ENCODE measurements around the gene BCAR3.
A peak's percentile ranks its signal among the peaks of the same experiment; 100 is the strongest.

The BCAR3 gene

DNA sequence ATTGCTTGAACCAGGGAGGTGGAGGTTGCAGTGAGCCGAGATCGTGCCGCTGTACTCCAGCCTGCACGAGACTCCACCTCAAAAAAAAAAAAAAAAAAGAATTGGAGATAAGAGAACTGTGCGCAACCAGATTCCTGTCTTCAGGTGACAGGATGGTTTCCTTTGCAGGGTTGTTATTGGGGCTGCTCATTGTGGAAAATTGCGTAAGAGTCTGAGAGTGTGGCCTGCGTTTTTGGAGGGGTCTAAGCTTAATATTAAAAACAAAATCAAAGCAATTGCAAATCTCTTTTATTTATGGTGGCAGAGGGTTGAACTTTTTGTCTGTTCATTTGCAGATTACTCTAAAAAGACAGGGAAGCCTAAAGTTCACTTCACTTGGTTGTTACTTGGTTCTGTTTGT lies 36.0 kb upstream of the BCAR3 start:
- Histone ChIP-seq H3K4me1 (ENCODE audit: control insufficient read depth, insufficient read depth, low read length) (peaks cover 11% of the 10 kb centered on the region), H3K36me3 (ENCODE audit: control insufficient read depth in 2 of 2, insufficient read depth in 1 of 2, low read length in 2 of 2) (no peaks in the 10 kb centered on the region), H3K9me3 (ENCODE audit: control insufficient read depth, insufficient read depth, low read depth, low read length) (no peaks in the 10 kb centered on the region), H3K4me3 (ENCODE audit: low read depth, low read length) (no peak overlapping the region), H3K27ac (ENCODE audit: extremely low read depth, low read depth, low read length) (no peak overlapping the region)
- no peak for TF ChIP-seq ZNF174 (tag by site-specific recombination; IDR thresholded peaks at IDR 0.05)
- TF ChIP-seq ZNF341 (tag by site-specific recombination; IDR thresholded peaks at IDR 0.05; ENCODE audit: low read depth), result no peak
- TF ChIP-seq, protein P1, sequence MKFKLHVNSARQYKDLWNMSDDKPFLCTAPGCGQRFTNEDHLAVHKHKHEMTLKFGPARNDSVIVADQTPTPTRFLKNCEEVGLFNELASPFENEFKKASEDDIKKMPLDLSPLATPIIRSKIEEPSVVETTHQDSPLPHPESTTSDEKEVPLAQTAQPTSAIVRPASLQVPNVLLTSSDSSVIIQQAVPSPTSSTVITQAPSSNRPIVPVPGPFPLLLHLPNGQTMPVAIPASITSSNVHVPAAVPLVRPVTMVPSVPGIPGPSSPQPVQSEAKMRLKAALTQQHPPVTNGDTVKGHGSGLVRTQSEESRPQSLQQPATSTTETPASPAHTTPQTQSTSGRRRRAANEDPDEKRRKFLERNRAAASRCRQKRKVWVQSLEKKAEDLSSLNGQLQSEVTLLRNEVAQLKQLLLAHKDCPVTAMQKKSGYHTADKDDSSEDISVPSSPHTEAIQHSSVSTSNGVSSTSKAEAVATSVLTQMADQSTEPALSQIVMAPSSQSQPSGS (tag by site-specific recombination; IDR thresholded peaks at IDR 0.05; ENCODE audit: low read depth), result no peak
- no peak for TF ChIP-seq ZXDB (tag by site-specific recombination; IDR thresholded peaks at IDR 0.05)
- TF ChIP-seq ZNF433 (tag by site-specific recombination; IDR thresholded peaks at IDR 0.05; ENCODE audit: low read depth), result no peak
- TF ChIP-seq WT1 (tag by site-specific recombination; IDR thresholded peaks at IDR 0.05), result no peak
- no peak for TF ChIP-seq ZNF140 (tag by site-specific recombination; IDR thresholded peaks at IDR 0.05)
- no peak for TF ChIP-seq ZNF223 (tag by site-specific recombination; IDR thresholded peaks at IDR 0.05)
- CTCF ChIA-PET, result interaction anchor here (1.4 kb wide), 1 partner anchor 97 kb away, joined by 3 read pairs; no protein-coding TSS in a partner anchor
- POLR2A ChIA-PET, result interaction anchor here (0.6 kb wide), 1 partner anchor 32 kb away, joined by 8 read pairs; no protein-coding TSS in a partner anchor

DNA sequence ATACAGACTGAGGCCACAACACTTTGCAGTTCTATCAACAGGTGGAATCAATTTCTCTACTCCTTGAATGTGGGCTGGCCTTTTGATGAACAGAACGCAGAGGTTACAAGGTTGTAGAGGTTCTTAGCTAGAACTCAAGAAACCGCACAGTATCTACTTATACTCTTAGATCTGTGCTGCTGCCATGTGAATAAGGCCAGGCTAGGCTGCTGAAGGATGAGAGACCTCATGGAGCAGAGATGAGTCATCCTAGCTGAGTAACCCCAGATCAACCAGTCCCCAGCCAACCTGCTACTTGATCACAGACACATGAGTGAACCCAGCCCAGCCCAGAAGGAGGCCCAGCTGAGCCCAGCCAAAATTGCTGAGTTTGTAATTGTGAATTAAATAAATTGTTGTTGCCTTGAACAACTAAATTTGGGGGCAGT lies 35.3 kb upstream of the BCAR3 start:
- CTCF ChIA-PET, result interaction anchor here (1.4 kb wide), 1 partner anchor 97 kb away, joined by 3 read pairs; no protein-coding TSS in a partner anchor
- TF ChIP-seq ZFP41 (tag by site-specific recombination; IDR thresholded peaks at IDR 0.05; ENCODE audit: borderline replicate concordance) (no peak), FEZF1 (tag by site-specific recombination; IDR thresholded peaks at IDR 0.05) (no peak), ZNF623 (tag by site-specific recombination; IDR thresholded peaks at IDR 0.05) (no peak), ZNF341 (tag by site-specific recombination; IDR thresholded peaks at IDR 0.05; ENCODE audit: low read depth) (no peak), GFI1B (tag by site-specific recombination; IDR thresholded peaks at IDR 0.05) (no peak), ZNF549 (tag by site-specific recombination; IDR thresholded peaks at IDR 0.05) (peak; percentile 57; the same call in 1 of the 2 replicates), ZBTB7A (tag by site-specific recombination; IDR thresholded peaks at IDR 0.05; ENCODE audit: low read depth) (no peak), ZBTB21 (tag by site-specific recombination; IDR thresholded peaks at IDR 0.05) (no peak), ZNF423 (tag by site-specific recombination; IDR thresholded peaks at IDR 0.05) (no peak), SALL2 (tag by site-specific recombination; IDR thresholded peaks at IDR 0.05; ENCODE audit: borderline replicate concordance) (no peak), ZNF510 (tag by site-specific recombination; IDR thresholded peaks at IDR 0.05; ENCODE audit: insufficient replicate concordance) (no peak)
- TF ChIP-seq, protein P2, sequence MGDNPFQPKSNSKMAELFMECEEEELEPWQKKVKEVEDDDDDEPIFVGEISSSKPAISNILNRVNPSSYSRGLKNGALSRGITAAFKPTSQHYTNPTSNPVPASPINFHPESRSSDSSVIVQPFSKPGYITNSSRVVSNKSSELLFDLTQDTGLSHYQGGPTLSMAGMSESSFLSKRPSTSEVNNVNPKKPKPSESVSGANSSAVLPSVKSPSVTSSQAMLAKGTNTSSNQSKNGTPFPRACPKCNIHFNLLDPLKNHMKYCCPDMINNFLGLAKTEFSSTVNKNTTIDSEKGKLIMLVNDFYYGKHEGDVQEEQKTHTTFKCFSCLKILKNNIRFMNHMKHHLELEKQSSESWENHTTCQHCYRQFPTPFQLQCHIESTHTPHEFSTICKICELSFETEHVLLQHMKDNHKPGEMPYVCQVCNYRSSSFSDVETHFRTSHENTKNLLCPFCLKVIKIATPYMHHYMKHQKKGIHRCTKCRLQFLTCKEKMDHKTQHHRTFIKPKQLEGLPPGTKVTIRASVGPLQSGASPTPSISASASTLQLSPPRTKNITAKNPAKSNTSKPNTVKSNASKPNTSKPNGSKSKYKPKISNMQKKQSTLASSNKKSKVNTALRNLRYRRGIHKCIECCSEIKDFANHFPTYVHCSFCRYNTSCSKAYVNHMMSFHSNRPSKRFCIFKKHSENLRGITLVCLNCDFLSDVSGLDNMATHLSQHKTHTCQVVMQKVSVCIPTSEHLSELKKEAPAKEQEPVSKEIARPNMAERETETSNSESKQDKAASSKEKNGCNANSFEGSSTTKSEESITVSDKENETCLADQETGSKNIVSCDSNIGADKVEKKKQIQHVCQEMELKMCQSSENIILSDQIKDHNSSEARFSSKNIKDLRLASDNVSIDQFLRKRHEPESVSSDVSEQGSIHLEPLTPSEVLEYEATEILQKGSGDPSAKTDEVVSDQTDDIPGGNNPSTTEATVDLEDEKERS (tag by site-specific recombination; IDR thresholded peaks at IDR 0.05), result 0 out of 2 replicates have a peak, but pooled peaks have one; percentile 26
- TF ChIP-seq, protein P3, sequence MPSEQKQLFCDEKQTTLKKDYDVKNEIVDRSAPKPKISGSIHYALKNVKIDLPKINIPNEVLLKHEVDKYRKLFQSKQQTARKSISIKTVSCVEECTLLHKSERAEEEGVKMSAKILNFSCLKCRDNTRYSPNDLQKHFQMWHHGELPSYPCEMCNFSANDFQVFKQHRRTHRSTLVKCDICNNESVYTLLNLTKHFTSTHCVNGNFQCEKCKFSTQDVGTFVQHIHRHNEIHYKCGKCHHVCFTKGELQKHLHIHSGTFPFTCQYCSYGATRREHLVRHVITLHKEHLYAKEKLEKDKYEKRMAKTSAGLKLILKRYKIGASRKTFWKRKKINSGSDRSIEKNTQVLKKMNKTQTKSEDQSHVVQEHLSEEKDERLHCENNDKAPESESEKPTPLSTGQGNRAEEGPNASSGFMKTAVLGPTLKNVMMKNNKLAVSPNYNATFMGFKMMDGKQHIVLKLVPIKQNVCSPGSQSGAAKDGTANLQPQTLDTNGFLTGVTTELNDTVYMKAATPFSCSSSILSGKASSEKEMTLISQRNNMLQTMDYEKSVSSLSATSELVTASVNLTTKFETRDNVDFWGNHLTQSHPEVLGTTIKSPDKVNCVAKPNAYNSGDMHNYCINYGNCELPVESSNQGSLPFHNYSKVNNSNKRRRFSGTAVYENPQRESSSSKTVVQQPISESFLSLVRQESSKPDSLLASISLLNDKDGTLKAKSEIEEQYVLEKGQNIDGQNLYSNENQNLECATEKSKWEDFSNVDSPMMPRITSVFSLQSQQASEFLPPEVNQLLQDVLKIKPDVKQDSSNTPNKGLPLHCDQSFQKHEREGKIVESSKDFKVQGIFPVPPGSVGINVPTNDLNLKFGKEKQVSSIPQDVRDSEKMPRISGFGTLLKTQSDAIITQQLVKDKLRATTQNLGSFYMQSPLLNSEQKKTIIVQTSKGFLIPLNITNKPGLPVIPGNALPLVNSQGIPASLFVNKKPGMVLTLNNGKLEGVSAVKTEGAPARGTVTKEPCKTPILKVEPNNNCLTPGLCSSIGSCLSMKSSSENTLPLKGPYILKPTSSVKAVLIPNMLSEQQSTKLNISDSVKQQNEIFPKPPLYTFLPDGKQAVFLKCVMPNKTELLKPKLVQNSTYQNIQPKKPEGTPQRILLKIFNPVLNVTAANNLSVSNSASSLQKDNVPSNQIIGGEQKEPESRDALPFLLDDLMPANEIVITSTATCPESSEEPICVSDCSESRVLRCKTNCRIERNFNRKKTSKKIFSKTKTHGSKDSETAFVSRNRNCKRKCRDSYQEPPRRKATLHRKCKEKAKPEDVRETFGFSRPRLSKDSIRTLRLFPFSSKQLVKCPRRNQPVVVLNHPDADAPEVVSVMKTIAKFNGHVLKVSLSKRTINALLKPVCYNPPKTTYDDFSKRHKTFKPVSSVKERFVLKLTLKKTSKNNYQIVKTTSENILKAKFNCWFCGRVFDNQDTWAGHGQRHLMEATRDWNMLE (tag by site-specific recombination; conservative IDR thresholded peaks at IDR 0.05; ENCODE audit: low read depth), result 0 out of 2 replicates have a peak, but pooled peaks have one; percentile 24
- TF ChIP-seq, protein P4, sequence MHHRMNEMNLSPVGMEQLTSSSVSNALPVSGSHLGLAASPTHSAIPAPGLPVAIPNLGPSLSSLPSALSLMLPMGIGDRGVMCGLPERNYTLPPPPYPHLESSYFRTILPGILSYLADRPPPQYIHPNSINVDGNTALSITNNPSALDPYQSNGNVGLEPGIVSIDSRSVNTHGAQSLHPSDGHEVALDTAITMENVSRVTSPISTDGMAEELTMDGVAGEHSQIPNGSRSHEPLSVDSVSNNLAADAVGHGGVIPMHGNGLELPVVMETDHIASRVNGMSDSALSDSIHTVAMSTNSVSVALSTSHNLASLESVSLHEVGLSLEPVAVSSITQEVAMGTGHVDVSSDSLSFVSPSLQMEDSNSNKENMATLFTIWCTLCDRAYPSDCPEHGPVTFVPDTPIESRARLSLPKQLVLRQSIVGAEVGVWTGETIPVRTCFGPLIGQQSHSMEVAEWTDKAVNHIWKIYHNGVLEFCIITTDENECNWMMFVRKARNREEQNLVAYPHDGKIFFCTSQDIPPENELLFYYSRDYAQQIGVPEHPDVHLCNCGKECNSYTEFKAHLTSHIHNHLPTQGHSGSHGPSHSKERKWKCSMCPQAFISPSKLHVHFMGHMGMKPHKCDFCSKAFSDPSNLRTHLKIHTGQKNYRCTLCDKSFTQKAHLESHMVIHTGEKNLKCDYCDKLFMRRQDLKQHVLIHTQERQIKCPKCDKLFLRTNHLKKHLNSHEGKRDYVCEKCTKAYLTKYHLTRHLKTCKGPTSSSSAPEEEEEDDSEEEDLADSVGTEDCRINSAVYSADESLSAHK (tag by site-specific recombination; IDR thresholded peaks at IDR 0.05), result no peak
- TF ChIP-seq, protein P5, sequence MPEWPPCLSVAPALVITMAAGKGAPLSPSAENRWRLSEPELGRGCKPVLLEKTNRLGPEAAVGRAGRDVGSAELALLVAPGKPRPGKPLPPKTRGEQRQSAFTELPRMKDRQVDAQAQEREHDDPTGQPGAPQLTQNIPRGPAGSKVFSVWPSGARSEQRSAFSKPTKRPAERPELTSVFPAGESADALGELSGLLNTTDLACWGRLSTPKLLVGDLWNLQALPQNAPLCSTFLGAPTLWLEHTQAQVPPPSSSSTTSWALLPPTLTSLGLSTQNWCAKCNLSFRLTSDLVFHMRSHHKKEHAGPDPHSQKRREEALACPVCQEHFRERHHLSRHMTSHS (tag by site-specific recombination; IDR thresholded peaks at IDR 0.05), result no peak

More for the DNA sequence above, 35.3 kb upstream of the BCAR3 start:
- H3K4me3 ChIP-seq (ENCODE audit: low read depth, low read length), result no peak overlapping the region
- POLR2A ChIA-PET, result no interaction called here
- H3K27ac ChIP-seq (ENCODE audit: extremely low read depth, low read depth, low read length), result no peak overlapping the region
- H3K4me1 ChIP-seq (ENCODE audit: control insufficient read depth, insufficient read depth, low read length), result peaks cover 8% of the 10 kb centered on the region
- H3K36me3 ChIP-seq (ENCODE audit: control insufficient read depth in 2 of 2, insufficient read depth in 1 of 2, low read length in 2 of 2), result no peaks in the 10 kb centered on the region
- H3K9me3 ChIP-seq (ENCODE audit: control insufficient read depth, insufficient read depth, low read depth, low read length), result no peaks in the 10 kb centered on the region
